Muscle of back (tissue), 11 donors: ENCODE measurements around the gene GABARAP. TPM values are rescaled to one million over a fixed set of nuclear protein-coding genes. Genes with fewer than 3 reads are reported as not detected.

Experiments used
- DNase-seq, 3 donors: peaks; one replicate each; pipeline versions ENCODE4 v3.0.0 to v3.0.0-alpha.2; 2013
- polyA plus RNA-seq, 10 donors: library from polyadenylated mRNA; unstranded; fragments of 120-200 nt; gene quantifications; one replicate each; pipeline ENCODE4 v1.2.1, GENCODE V29; 2013; ENCODE audit not compliant: insufficient read length in 10 of 10

The GABARAP gene
- polyA plus RNA-seq, 10 donors, result 271 to 406 (median 306) TPM

GRCh38 chr17:7242717-7243452 lies 636 bp upstream of the GABARAP start:
- peak; percentile 97 to 98 (median 98) for DNase-seq

- DNase-seq, result no peak
Measured at GRCh38 chr17:7241090-7241733, 1.0 kb downstream of the GABARAP start.

- no peak for DNase-seq
Measured at GRCh38 chr17:7240375-7240774, 1.9 kb downstream of the GABARAP start.

- DNase-seq, result peak; percentile 100
Measured at GRCh38 chr17:7239091-7240027, 2.9 kb downstream of the GABARAP start, which contains the start of gene PHF23. Gene PHF23, minus strand, starts transcription at chr17:7239457. Its CDS starts 178 bp downstream, at chr17:7239279.

GRCh38 chr17:7238420-7239090 lies 3.7 kb downstream of the GABARAP start:
- peak in 1 of 3 donors; percentile 64 for DNase-seq

GRCh38 chr17:7237761-7238419 lies 4.4 kb downstream of the GABARAP start:
- peak in 2 of 3 donors; percentile 79 to 84 for DNase-seq

GRCh38 chr17:7237266-7237760 lies 4.9 kb downstream of the GABARAP start:
- DNase-seq, result no peak

- no peak for DNase-seq
Measured at GRCh38 chr17:7236808-7237207, 5.4 kb downstream of the GABARAP start.

- DNase-seq, result no peak
Measured at GRCh38 chr17:7235693-7236665, 6.3 kb downstream of the GABARAP start.

- DNase-seq, result peak; percentile 96 to 99 (median 97)
Measured at GRCh38 chr17:7234083-7234951, 7.9 kb downstream of the GABARAP start, which contains the start of gene DVL2. Gene DVL2, minus strand, starts transcription at chr17:7234517. Its CDS starts 255 bp downstream, at chr17:7234262.

- DNase-seq, result no peak
Measured at GRCh38 chr17:7233701-7234082, 8.6 kb downstream of the GABARAP start.

- no peak for DNase-seq
Measured at GRCh38 chr17:7232114-7232513, 10.1 kb downstream of the GABARAP start.

GRCh38 chr17:7229504-7229903 lies 12.7 kb downstream of the GABARAP start:
- no peak for DNase-seq

- DNase-seq, result no peak
Measured at GRCh38 chr17:7228920-7229319, 13.3 kb downstream of the GABARAP start.

GRCh38 chr17:7226721-7227710 lies 15.2 kb downstream of the GABARAP start:
- DNase-seq, result no peak

- peak in 1 of 3 donors; percentile 6 for DNase-seq
Measured at GRCh38 chr17:7225711-7226331, 16.4 kb downstream of the GABARAP start.
